A673 (cell line): ENCODE data around the gene OR5C1.

Experiments
- CTCF ChIP-seq: fragments of 300-800, 200-600 bp; sonication (generic); conservative IDR thresholded peaks from 2 replicates; pipeline ENCODE4 v1.5.1; 2017; ENCODE audit warnings: low read depth, mild to moderate bottlenecking, antibody characterized with exemption, low read length, moderate library complexity, mixed read lengths
- EZH2 ChIP-seq: fragments of 200-600 bp; sonication (generic); IDR thresholded peaks from 2 replicates; pipeline ENCODE4 v1.6.1; 2017; ENCODE audit warnings: borderline replicate concordance, low read depth, mild to moderate bottlenecking, mixed read lengths, antibody characterized with exemption, low read length; ENCODE audit not compliant: poor library complexity, severe bottlenecking

- TF ChIP-seq CTCF (no peak), EZH2 (no peak)
These were observed 43.5 kb downstream of the OR5C1 start for GRCh38 chr9:122832194-122832593.
